Skin epidermis (tissue), 12 donors: ENCODE data around the gene PTPRN2.
"Not testable (repeated sequence)": the region's sequence is repeated elsewhere in the genome, so short reads cannot be mapped to it uniquely, and the experiment has no call there.

Experiments used
- H3K27ac ChIP-seq, 21 experiments: fragments of 200-600 bp; sonication (generic) in 11 of 21; one replicate each; pipeline ENCODE4 v1.5.0; 2020; ENCODE audit warnings: mild to moderate bottlenecking in 3 of 21, inconsistent platforms in 2 of 21, moderate library complexity in 2 of 21
- H3K4me3 ChIP-seq, 7 experiments: fragments of 200-600 bp; sonication (generic) in 2 of 7; one replicate each; pipeline ENCODE4 v1.5.0; 2020; ENCODE audit warnings: inconsistent platforms in 2 of 7, mild to moderate bottlenecking in 2 of 7, moderate library complexity in 1 of 7

Gene PTPRN2

DNA sequence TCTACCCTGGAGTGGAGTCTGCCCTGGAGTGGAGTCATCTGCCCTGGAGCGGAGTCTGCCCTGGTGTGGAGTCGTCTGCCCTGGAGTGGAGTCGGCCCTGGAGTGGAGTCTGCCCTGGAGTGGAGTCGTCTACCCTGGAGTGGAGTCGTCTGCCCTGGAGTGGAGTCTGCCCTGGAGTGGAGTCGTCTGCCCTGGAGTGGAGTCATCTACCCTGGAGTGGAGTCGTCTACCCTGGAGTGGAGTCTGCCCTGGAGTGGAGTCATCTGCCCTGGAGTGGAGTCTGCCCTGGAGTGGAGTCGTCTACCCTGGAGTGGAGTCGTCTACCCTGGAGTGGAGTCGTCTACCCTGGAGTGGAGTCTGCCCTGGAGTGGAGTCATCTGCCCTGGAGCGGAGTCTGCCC, 63.7 kb downstream of the PTPRN2 start:
- not testable (repeated sequence) for H3K27ac ChIP-seq, H3K4me3 ChIP-seq

DNA sequence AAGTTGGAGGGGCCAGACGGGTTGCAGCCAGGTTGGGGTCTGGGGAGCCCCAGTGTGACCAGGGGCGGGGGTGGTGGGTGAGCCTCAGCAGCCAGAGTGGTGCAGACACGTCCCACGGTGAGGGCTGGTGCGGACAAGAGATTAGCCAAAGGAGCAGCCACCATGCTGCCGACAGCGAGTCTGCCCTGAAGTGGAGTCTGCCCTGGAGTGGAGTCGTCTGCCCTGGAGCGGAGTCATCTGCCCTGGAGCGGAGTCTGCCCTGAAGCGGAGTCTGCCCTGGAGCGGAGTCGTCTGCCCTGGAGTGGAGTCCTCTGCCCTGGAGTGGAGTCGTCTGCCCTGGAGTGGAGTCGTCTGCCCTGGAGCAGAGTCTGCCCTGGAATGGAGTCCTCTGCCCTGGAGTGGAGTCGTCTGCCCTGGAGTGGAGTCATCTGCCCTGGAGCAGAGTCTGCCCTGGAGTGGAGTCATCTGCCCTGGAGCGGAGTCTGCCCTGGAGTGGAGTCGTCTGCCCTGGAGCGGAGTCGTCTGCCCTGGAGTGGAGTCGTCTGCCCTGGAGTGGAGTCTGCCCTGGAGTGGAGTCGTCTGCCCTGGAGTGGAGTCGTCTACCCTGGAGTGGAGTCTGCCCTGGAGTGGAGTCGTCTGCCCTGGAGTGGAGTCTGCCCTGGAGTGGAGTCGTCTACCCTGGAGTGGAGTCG, 64.3 kb downstream of the PTPRN2 start:
- H3K27ac ChIP-seq, result not testable (repeated sequence)

DNA sequence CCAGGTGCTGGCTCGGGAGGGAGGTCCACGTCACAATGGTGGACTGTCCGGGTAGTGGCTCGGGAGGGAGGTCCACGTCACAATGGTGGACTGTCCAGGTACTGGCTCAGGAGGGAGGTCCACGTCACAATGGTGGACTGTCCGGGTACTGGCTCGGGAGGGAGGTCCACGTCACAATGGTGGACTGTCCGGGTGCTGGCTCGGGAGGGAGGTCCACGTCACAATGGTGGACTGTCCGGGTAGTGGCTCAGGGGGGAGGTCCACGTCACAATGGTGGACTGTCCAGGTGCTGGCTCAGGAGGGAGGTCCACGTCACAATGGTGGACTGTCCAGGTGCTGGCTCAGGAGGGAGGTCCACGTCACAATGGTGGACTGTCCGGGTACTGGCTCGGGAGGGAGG, 65.8 kb downstream of the PTPRN2 start:
- H3K4me3 ChIP-seq, H3K27ac ChIP-seq: not testable (repeated sequence)

More for the DNA sequence above, 64.3 kb downstream of the PTPRN2 start:
- H3K4me3 ChIP-seq, result not testable (repeated sequence)

DNA sequence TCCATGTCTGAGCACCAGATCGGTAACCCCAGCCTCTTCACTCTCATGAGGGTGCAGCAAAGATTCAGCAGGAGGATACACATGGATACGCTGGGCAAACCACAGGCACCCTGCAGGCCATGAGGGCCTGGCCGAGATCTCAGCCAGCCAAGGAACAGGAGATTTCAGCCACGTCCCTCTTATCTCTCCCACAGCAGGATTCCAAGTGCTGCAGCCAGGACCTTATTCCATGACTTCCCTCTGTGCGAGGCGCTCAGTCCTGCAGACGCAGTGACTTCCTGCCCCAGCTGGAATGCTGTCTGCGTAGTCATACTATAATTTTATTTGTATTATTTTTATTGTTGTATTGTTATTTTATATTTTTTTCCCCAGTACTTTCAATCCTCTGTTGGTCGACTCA, 66.8 kb downstream of the PTPRN2 start:
- H3K4me3 ChIP-seq, result no peak overlapping the region
- no peak overlapping the region for H3K27ac ChIP-seq

DNA sequence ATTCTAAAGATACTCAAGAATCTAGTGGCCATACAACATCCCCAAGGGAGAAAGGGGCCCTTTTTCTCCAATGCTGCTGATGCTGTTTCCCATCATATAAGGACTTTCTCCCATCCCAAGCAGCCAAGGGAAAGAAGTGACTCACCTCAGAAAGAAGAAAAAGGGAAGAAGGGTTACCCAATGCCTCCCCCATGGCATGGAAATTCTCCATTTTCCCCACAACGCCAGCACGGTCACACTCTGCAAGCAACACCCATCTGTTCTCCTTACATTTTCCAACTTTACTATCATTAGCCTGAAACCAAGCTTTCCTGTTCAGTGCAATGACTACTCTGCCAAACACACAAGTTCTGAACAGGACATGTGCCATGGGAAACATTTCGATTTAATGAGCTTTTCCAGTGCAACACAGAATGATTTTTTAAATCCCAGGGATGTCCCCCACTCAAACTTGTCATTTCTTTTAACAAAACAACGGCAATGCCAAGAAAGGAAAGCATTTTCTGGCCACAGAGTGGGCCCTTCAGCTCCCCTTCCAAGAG, 67.9 kb downstream of the PTPRN2 start:
- H3K27ac ChIP-seq, result no peak overlapping the region
- H3K4me3 ChIP-seq, result no peak overlapping the region

DNA sequence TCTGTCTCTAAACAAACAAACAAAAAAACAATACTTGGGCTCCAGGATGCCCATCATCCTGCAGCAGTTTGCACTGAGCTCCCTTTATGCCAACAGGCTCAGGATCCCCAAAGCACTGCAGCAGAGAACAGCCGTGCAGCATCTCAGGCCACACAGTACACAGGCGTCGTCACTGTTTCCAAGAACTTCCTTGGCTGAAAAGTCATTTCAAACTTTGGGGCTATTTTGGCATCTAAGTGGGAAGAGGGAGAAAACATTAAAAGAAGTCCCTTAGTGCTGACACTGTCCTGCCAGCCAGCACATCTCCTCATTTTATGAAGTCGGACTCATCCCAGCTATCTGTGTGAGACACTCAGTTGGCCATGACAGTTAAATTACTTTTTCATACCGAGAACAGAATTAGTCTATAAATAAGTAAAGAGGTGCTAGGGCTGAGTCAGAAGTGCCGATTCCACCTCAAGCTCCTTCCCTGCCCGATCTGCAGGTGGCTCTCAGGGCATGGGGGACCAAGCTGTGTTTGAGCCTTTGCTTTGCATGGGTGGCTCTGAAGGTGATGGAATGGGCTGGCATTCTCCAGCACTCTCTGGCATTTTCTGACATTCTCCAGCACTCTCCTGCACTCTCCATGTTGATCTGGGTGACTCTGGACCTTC, 68.5 kb downstream of the PTPRN2 start:
- Histone ChIP-seq H3K4me3 (no peak overlapping the region), H3K27ac (no peak overlapping the region)

DNA sequence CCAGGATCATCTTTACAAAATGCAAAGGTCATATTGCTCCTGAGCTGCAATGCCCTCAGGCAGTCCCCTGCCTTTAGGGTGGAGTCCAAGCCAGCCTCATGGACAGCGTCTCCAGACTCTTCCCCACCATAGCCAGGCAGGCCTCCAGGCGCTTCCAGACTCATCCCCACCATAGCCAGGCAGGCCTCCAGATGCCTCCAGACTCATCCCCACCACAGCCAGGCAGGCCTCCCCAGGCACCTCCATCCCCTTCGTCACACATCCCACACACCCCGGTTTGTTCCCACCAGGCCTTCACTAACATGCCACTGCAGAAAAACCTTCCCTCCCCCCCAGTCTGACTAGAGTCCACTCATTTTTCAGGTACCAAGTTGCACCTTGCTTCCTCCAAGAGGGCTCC, 70.1 kb downstream of the PTPRN2 start:
- Histone ChIP-seq H3K27ac (no peak overlapping the region), H3K4me3 (no peak overlapping the region)

DNA sequence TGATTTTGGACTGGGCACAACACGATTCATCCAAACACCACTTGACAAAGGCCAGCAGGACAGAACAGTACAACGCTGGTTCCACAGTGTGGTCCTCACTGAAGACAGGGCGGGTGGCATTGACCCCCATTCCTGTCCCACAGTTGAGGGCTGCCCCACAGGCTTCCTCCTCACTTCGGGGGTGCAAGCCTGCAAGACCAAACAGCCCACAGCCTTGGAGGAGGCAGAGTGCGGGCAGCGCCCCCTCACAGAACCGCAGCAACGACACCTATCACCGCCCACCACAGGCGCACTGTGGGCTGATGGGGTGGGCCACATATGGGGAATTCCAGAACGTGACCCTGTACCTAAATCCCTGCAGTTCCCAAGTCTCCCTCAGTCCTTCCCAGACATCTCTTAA, 70.6 kb downstream of the PTPRN2 start:
- Histone ChIP-seq H3K4me3 (no peak overlapping the region), H3K27ac (no peak overlapping the region)

DNA sequence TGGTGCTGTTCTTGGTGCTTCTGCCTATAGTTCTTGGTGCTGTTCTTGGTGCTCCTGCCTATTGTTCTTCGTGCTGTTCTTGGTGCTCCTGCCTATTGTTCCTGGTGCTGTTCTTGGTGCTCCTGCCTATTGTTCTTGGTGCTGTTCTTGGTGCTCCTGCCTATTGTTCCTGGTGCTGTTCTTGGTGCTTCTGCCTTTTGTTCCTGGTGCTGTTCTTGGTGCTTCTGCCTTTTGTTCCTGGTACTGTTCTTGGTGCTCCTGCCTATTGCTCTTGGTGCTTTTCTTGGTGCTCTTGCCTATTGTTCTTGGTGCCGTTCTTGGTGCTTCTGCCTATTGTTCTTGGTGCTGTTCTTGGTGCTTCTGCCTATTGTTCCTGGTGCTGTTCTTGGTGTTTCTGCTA, 71.1 kb downstream of the PTPRN2 start:
- H3K4me3 ChIP-seq, result no peak overlapping the region
- no peak overlapping the region for H3K27ac ChIP-seq

DNA sequence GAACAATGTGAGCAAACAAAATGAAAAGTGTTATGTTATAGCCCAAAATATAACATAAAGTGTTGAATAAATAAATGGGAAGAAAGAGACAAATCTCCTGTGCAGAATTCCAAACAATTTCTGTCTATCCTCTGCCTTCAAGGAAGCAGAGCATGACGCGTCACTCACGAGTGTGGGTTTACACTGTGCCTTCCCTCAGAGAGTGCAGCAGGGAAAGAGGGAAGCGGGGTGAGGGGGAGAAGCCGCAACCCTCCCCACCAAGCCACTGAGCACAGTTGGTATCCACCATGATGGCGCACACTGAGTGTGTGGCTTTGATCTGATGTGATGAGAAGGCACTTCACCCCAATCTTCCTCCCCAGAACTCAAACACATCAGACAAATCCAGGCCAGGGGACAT, 74.8 kb downstream of the PTPRN2 start:
- H3K27ac ChIP-seq, result no peak overlapping the region

DNA sequence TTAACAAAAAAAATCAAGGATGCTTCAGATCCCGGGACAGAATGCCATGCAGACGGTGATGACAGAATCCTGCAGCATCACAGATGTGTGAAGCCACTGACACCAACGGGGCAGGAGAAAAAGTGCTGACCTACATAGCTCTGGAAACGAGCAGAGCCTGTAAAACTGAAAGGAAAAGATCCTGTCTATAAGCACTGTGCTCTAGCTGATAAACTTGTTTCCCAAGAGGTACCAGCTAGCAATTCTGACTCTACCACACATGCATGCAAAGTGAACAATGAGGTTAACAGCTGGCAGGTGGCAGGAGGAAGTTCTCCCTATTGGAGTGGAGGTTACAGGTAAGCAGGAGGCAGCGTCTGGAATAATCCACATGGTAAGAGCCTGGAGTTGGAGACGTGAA, 75.6 kb downstream of the PTPRN2 start:
- H3K27ac ChIP-seq, result no peak overlapping the region
- H3K4me3 ChIP-seq, result no peak overlapping the region

More for the DNA sequence above, 74.8 kb downstream of the PTPRN2 start:
- no peak overlapping the region for H3K4me3 ChIP-seq

DNA sequence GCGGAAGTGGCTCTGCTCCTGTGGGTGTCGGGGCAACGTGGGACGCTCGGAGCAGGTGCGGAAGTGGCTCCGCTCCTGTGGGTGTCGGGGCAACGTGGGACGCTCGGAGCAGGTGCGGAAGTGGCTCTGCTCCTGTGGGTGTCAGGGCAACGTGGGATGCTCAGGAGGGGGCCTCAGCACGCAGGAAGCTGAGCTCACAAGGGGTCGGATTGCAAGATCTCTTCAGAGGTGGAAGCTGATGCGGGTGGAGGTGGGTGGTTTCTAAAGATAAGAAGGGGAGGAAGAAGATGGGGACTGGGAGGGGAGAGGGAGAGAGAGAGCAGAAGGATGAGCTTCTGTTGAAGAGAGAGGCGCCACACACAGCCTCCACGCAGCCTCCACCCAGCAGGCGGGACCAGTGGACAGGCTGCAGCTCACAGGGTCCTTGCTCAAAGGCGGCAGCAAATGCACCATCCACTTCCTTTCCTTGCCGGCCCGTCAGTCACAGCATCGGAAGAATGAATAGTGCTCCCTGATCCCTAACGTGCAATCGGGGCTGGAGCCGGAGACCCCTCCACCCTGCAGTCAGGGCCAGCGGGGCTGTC, 78.7 kb downstream of the PTPRN2 start:
- Histone ChIP-seq H3K27ac (no peak overlapping the region), H3K4me3 (no peak overlapping the region)

DNA sequence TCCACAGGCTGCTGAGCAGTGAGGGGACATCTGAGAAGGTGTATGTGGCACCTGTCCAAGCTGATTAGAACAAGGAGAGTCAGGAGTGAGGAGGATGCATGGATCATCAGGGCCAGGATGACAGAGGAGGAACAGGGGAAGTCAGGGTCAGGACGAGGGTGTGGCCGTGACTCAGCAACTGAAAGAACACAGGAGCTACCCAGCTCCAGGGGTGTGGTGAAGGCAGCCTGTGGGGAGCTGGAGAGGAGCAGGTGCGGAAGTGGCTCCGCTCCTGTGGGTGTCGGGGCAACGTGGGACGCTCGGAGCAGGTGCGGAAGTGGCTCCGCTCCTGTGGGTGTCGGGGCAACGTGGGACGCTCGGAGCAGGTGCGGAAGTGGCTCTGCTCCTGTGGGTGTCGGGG, 79.3 kb downstream of the PTPRN2 start:
- not testable (repeated sequence) for H3K4me3 ChIP-seq, H3K27ac ChIP-seq

DNA sequence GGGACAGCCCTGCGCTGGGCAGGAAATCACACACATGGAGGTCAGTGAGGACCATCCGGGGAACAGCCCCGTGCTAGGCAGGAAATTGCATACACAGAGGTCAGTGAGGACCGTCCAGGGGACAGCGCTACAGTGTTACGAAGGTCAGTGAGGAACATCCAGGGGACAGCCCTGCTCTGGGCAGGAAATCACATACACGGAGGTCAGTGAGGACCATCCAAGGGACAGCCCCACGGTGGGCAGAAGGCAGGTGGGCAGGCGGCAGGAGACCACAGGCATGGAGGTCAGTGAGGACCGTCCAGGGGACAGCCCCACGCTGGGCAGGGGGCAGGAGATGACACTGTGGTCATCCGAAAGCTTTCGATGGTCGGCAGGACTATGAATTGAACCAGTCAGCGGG, 79.7 kb downstream of the PTPRN2 start:
- Histone ChIP-seq H3K27ac (no peak overlapping the region), H3K4me3 (no peak overlapping the region)

DNA sequence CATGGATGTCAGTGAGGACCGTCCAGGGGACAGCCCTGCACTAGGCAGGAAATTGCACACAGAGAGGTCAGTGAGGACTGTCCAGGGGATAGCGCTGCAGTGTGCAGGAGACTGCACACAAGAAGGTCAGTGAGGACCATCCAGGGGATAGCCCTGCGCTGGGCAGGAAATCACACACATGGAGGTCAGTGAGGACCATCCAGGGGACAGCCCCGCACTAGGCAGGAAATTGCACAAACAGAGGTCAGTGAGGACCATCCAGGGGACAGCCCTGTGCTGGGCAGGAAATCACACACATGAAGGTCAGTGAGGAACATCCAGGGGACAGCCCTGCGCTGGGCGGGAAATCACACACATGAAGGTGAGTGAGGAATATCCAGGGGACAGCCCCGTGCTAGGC, 80.4 kb downstream of the PTPRN2 start:
- not testable (repeated sequence) for H3K4me3 ChIP-seq, H3K27ac ChIP-seq

DNA sequence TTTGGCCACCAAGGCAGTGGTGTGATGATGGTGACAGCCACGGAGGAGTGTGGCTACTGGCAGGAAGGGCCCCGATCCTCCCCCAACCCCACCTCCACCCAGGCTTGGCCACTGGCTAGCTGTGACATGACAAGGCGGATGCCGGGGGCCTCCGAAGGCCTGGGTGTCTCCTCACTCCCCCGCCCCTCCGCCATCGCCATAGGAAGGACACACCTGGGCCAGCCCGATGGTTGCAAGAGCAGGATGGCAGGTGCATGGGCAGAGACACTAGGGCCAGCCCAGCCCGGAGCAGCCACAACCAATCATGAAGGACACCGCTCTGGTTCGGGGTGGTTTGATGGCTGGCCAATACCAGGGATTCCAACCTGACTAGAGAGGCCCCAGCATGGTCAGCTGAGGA, 81.0 kb downstream of the PTPRN2 start:
- Histone ChIP-seq H3K4me3 (no peak overlapping the region), H3K27ac (no peak overlapping the region)

DNA sequence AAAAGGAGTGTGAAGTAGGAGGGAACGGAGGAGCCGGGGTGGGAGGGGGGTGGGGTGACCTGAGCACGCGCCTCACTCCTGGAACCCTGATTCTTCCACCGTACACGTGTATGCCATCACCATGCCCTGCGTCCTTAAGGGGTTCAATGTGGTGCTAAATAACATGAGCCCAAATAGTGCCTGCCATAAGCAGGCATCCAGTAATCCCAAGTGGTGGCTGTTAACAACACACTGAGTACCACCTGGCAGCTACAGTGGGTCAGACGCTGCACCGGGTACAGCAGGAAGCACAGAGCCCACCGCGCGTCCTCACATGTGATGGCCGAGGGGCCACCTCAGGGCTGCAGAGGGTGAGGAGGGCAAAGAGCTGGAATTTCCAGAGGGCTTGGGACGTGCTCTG, 81.9 kb downstream of the PTPRN2 start:
- H3K27ac ChIP-seq, result no peak overlapping the region
- H3K4me3 ChIP-seq, result no peak overlapping the region

DNA sequence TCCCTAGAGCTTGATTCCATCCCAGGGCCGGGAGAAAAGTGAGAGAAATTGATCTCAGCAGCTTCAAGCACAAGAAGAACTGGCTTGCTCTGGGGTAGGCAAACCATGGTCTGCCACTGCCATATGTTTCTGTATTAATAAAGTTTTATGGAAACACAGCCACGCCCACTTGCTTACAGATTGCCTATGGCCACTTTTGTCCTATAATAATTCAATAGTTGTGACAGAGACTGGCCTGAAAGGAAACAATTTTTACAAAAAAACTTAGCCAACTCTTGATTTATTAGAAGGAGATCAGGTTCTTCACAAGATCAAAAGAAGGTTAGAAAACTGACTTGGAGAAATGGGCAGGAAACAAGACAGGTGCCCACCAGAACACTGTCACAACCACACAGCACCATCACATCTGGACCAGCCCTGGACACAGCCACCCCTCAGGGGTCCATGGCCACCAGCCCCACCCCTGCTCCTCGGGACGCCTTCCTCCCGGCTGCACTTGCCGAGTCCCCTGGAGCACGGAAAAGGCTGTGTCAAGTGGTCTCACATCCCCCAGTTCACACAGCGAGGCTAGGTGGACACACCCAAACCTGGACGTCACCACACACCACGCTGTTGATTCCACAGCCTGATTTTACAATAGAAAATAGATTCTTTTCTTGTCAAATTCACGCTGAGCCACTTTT, 85.4 kb downstream of the PTPRN2 start:
- H3K27ac ChIP-seq, result no peak overlapping the region
- H3K4me3 ChIP-seq, result no peak overlapping the region

DNA sequence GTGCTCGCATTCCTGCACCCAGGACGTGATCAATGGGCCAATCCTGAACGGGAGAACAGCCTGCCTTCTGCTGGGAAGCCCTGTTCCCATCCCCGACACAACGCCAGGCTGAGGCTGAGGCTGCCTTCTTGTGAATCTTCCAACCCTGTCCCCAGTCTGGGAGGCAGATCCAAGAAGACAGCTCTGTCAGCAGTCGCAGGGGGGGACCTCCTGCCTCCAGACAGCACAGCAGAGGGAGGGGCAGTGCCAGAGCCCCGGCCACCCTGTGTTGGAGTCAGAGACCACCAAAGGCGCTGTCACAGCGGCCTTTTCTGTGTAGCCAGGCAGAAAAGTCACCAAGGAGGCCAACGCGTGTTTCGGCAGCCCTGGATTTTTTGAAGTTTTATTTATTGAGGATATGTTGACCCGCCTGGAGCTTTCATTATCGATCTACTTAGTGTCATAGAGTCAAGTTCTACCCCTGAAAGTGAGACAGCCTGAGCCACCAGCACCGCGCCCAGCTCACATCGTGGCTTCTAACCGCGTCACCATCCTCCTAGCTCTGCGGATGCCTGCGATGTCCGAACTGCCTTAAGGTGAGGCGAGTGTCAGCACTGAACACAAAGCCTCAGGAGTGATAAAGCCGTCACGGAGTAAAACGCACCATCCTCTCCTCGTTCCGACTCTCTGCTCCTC, 86.1 kb downstream of the PTPRN2 start:
- H3K4me3 ChIP-seq, result no peak overlapping the region
- H3K27ac ChIP-seq, result no peak overlapping the region

DNA sequence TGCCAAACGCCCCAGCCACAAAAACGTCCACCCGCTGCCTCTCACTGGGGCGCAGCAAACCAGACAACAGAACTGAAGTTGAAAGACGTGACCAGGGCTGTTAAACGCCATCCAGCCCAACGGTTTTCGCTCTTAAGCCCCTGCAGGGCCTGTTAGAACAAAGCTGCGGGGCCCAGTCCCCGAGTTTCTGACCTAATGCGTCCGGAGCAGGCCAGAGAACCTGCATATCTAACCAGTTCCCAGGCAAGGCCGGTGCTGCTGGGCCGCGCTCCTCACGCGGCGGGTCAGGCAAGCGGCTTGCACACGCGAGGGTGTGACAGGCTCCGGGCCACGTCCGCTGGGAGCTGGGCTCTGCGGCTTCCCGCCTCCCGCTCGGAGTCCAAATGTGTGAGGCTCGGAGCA, 87.0 kb downstream of the PTPRN2 start:
- H3K27ac ChIP-seq, result no peak overlapping the region
- H3K4me3 ChIP-seq, result no peak overlapping the region
